ENCODE data around the gene ADGRL2.

Gene ADGRL2

GRCh38 chr1:81806432-81806770 is 5.7 kb downstream of the ADGRL2 start:
- no peak for DNase-seq

GRCh38 chr1:81808760-81809159 is 8.0 kb downstream of the ADGRL2 start:
- DNase-seq: no peak

GRCh38 chr1:81809808-81810207 is 9.1 kb downstream of the ADGRL2 start:
- DNase-seq: no peak

DNA sequence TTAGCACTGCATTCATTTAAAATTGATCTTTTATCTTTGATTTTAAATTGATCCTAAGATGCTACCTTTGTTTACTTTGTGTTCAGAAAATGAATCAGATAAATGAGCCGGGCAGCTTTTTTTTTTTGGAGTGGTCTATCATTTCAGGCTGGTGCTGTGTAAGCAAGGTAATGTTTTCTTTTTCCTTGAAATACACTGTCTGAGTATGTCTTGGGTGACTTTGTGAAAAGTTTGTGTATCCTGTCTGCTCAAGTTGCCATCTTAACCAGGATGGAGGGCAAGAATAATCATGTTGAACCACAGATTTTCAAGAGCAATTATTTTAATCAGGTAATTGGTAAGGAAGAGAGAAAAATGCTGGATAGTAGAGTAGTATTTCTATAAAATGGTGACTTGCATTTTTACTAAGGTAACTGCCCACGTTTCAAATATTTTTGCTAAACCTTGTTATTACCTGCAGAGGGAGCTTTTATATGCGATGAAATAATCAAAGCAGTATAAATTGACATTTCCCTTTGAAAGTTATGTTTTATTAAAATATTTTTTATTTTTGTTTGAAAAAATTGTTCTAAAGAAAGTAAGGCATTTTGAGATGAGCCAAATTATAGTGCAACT is 11.1 kb downstream of the ADGRL2 start:
- no peak for DNase-seq

GRCh38 chr1:81812712-81813111 is 12.0 kb downstream of the ADGRL2 start:
- DNase-seq: no peak

- DNase-seq: no peak
Observed at GRCh38 chr1:81813691-81814090, 13.0 kb downstream of the ADGRL2 start.

GRCh38 chr1:81819613-81820012 is 18.9 kb downstream of the ADGRL2 start:
- no peak for DNase-seq

DNA sequence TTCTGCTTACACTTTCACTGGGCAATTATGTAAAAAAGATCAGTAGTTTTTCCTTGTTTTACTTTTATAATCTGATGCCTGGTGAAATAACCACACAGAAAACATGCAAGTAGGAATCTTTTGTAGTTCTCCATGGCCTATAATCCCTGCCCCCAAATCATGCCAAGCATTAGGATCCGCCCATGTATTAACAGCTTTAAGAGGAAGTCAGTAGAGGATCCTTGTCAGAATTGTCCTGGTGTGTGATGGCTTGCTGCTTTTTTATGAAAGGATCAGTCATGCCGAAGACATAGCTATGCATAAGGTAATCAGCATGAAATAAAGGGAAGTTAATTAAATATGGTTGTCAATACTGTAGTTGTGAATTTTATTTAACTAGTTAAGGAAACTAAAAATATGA is 20.0 kb downstream of the ADGRL2 start:
- DNase-seq: no peak

GRCh38 chr1:81823082-81823481 is 22.3 kb downstream of the ADGRL2 start:
- DNase-seq: no peak

GRCh38 chr1:81824759-81825158 is 24.0 kb downstream of the ADGRL2 start:
- no peak for DNase-seq

- DNase-seq: no peak
Observed at GRCh38 chr1:81827942-81828341, 27.2 kb downstream of the ADGRL2 start.

DNA sequence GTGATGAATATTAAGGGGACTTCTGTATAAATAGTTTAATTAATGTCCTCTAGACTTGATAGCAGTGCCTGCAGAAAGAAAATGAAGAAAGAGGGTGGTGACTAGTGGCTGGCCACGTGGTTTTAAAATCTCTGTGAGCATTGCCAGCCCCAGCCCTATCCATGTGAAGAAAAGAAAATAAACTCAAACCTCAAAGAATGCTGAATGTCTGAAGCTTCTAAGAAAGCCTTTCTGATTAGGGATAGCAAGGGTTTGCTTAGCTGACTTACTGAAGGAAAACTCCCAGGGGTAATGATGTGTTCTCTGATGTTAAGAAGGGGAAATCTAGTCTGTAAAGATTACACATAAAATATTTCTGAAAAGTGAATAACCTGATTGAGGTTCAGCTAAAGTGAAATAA is 31.8 kb downstream of the ADGRL2 start:
- no peak for DNase-seq

DNA sequence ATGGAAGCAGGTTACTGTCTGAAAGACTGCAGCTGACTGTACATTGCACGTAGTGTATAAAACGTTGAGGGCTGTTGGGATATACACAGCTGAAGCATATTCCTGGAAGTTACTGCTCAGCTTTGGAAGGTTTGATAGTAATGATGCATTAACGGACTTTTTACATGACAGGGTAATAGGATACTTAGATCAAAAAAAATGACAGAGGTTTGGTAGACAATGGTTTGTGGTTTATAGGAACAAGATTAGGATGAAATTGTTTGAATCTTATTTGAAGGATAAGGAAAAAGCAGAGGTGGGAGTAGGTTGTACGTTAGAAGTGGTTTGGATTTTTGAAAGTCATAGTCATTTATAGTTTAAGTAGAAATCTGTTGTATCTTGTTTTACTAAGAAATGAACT is 33.0 kb downstream of the ADGRL2 start:
- DNase-seq: no peak

GRCh38 chr1:81834268-81834667 is 33.5 kb downstream of the ADGRL2 start:
- DNase-seq: no peak

GRCh38 chr1:81834921-81835698 is 34.4 kb downstream of the ADGRL2 start:
- peak in 1 of 2 experiments; percentile 1 for DNase-seq

DNA sequence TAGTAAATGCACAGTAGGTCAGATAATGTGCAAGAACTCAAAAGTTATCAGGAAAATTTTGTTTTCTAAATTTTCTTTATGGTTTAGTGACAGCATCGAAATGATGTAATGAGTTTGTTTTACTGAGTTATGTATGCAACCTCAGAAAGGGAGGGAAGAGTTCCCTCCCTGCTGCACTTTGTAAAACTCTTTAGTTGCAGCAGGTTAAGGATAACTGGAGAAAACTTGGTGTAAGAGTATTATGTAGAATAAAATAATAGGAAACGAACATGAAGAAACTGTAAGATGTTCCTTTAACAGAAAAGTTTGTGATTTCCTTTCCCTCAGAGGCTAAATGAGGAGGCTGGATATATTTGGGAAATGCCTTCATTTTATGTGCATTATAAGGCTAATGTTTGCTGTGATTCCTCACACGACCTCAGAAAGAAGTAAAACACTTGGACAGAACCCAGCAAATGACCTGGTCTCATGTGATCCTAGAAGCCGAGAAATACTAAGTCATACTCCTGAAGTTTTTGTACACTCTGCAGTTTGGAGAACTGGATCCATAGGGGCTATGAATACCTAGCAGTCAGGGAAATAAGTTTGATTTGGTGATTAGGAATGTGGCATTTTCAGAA is 35.4 kb downstream of the ADGRL2 start:
- DNase-seq: no peak

DNA sequence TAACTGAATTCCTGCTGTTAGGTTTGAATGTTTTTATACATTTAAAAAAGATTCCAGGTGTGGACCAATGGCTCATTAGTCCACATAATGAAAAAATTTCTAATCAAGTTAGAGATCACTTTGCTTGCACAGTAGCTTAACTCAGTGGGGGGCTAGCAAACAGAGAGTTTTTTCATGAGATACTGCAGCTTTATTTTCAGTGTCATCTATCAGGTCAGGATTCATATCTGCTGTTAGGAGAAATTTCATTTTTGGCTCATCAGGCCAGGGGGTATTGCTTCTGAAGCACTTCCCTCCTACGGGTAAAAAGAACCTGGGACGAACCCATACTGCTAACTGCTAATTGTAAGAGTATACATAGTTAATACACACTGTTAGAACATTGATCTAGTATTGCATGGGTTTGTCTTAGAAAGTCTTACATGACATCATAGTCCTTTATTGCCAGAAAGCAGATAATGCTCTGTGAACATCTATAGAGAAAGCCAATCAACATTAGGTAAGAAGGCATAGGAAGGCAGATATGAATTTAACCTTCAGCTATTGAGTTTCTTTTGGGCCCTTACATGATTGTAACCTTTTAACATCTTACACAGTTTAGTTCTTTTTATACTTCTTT is 38.0 kb downstream of the ADGRL2 start:
- no peak for DNase-seq

DNA sequence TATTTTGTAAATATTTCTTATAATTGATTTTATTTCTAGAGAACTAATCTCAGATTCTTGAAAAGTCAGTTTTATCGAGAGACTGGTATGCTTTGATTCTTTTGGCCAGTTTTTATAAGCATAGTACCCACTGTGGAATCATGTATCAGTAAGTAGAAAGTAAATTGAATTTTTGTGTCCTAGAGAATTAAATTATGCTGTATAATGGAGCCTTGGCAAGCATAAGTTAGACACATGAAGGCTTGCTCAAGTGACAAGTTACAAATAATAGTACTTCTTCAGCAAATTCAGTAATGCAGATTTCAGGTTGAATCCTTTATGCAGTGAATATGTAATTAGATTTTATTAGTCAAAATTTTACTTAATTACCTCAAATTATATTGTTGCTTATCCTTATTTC is 40.1 kb downstream of the ADGRL2 start:
- DNase-seq: no peak

GRCh38 chr1:81841795-81842194 is 41.1 kb downstream of the ADGRL2 start:
- no peak for DNase-seq

- DNase-seq: no peak
Observed at GRCh38 chr1:81844477-81844876, 43.7 kb downstream of the ADGRL2 start.

DNA sequence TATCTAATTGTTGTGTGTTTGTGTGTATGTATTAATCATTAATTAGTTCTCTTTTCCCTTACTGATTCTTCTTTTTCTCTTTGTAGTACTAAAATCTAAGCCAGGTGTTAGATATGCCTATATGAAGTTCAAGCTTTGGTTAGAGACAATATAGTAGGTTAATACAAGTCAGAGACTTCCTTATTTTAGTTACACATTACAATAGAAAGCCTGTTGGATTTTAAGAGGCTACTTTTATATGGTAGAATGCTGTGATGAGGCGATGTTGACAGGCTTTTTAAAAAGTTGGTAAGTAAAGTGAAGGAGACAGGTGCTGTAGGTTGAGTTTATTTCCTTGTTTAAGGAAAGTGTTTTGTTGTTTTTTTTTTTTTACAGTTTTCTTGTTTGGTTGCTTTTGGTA is 45.9 kb downstream of the ADGRL2 start:
- no peak for DNase-seq

DNA sequence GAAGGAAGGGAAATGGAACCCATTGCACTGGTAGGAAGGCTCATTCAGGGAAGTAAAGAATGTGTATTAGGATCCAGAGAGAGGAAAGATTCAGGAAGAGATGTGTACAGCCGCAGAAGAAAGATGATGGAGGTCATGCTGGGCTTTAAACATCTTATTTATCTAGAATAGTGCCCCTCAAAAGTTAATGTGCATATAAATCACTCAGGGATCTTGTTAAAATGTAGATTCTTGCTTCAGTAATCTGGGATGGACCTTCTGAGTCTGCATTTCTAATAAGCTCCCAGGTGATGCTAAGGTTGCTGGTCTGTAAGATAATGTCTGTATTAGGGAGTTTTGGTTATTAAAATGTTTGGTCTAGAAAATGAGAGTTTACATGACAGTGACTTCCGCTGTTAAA is 46.3 kb downstream of the ADGRL2 start:
- no peak for DNase-seq

DNA sequence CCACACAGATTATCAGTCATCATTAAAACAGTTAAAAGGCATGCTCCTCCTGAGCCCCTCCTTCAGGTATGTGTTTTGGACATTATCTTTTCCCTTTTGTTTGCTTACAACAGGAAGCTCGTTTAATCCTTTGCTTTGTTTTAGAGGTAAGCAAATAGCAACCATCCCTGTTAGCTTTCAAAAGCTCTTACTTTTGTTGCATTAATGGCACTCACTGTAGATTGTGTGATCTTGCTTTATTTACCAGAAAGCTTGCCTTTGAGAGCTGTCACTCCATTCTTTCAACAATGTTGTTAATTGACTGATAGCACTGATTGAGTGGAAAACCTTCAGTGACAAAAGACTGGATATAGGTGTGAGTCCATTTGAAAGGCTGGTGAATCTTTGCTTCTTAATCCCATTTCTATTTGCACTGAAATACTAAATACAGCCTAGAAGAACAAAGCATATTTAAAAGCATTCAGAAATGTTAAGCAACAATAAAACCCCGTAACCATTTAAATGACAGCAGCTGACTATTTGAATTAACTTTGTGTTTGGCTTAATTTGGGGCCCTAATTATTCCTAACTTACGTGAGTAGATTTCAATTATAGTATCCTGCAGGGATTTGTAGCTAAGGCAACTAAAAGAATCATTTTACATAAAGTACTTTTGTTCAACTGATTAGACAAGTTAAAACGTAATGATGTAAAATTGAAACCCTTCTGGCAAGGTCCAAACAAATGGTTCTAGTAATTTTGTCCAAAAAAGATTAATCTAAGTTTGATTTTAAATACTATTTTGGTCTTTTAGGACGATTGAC is 48.3 kb downstream of the ADGRL2 start:
- DNase-seq: no peak
